Activated CD4-positive, alpha-beta T cell treated with anti-CD3 and anti-CD28 coated beads, Interleukin-2, amount 10 ng/mL, durations not matched to agents 24 days and 14 days (primary cell): ENCODE results near the gene TNP1. TPM values are rescaled to one million over a fixed set of nuclear protein-coding genes. Genes with fewer than 3 reads are reported as not detected.
A peak's percentile ranks its signal among the peaks of the same experiment; 100 is the strongest.

Experiments
- DNase-seq: peaks from one replicate; pipeline ENCODE4 v3.0.0; 2022
- H3K27ac Mint-ChIP-seq: one replicate; pipeline ENCODE4 v1.8.0; 2022; ENCODE audit warnings: mild to moderate bottlenecking, mixed read lengths
- H3K27me3 Mint-ChIP-seq: one replicate; pipeline ENCODE4 v1.8.0; 2022; ENCODE audit warnings: mixed read lengths
- H3K36me3 Mint-ChIP-seq: one replicate; pipeline ENCODE4 v1.8.0; 2022; ENCODE audit warnings: low read depth, mild to moderate bottlenecking, mixed read lengths
- H3K4me1 Mint-ChIP-seq: one replicate; pipeline ENCODE4 v1.8.0; 2021; ENCODE audit warnings: mixed read lengths
- H3K4me3 Mint-ChIP-seq: one replicate; pipeline ENCODE4 v1.8.0; 2022; ENCODE audit warnings: mild to moderate bottlenecking, moderate library complexity, mixed read lengths
- H3K9me3 Mint-ChIP-seq: one replicate; pipeline ENCODE4 v1.8.0; 2021; ENCODE audit warnings: mixed read lengths
- intact Hi-C: fragments of 100-400 bp; cut with micrococcal nuclease; formaldehyde crosslinking; loops from one replicate; pipeline ENCODE4 v1.15.1; 2023
- total RNA-seq: library from RNA; stranded (reverse); gene quantifications from 2 replicates; pipeline ENCODE4 v1.2.3, GENCODE V29; 2022

Gene TNP1
- total RNA-seq, 1 donor from 2014 or later = not detected

DNA sequence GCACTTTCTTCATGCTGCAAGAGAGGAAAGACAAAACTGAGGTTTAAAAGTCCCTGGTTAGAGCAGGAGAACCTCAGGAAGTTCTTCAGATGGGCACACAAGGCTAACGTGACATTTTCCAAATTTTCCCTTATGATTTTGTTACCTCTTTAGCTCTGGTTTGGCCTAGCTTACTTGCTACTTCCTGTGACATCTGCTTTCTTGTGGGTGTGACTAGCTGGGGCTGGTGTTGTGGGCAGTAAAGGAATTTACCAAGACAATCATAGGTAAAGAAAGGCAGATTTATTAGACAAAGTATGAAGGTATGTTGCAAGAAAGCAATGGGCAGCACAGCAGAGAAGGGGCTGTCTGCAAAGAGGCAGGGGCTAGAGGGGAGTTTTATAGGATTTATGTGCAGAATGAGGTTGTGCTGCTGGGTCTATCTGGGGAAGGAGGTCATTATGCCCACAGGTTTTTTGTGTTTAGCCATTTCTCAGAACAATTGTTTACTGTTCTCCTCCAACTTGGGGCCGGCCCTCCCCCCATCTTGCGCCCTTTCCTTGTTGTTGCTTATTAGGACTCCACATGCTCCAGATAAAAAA is 6.7 kb upstream of the TNP1 start:
- peaks cover 12% of the 10 kb centered on the region for H3K9me3 Mint-ChIP-seq
- peaks cover 1% of the 10 kb centered on the region for H3K36me3 Mint-ChIP-seq
- no peaks in the 10 kb centered on the region for H3K27me3 Mint-ChIP-seq
- peak overlapping the region; percentile 34 for H3K27ac Mint-ChIP-seq
- H3K4me3 Mint-ChIP-seq = peak overlapping the region; percentile 24
- peak; percentile 67 for DNase-seq
- intact Hi-C loops = loop anchor here (1.0 kb wide), 1 partner anchor 8 kb away; no protein-coding TSS in a partner anchor
- peaks cover 31% of the 10 kb centered on the region for H3K4me1 Mint-ChIP-seq

DNA sequence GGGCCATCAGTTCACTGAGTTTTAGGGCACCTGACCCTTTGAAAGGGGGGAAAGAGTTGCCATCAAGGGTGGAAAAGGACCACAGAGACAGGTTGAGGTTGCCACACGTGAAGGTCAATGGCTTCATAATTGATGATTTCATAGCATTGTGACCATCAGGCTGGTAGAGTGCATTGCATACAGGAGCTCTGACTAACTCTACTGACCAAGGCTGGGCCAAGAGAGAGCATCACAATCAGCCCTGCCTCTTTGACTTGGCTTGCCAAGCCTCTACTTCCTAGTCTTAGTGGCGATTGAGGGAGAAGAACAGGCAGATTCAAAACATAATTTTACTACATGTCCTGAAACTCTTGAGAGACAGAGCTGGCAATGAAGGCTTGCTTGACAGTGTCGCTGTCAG is 5.8 kb upstream of the TNP1 start:
- Mint-ChIP-seq H3K27me3 (peaks cover 2% of the 10 kb centered on the region), H3K4me1 (peaks cover 36% of the 10 kb centered on the region)
- intact Hi-C loops = loop anchor here (1.0 kb wide), 1 partner anchor 7 kb away; no protein-coding TSS in a partner anchor

GRCh38 chr2:216863946-216864345 is 4.1 kb upstream of the TNP1 start:
- H3K9me3 Mint-ChIP-seq = peaks cover 12% of the 10 kb centered on the region
- intact Hi-C loops = no loop called here
- peaks cover 3% of the 10 kb centered on the region for H3K36me3 Mint-ChIP-seq
- H3K27ac Mint-ChIP-seq = no peak overlapping the region
- no peak for DNase-seq
- peaks cover 43% of the 10 kb centered on the region for H3K4me1 Mint-ChIP-seq
- no peak overlapping the region for H3K4me3 Mint-ChIP-seq
- H3K27me3 Mint-ChIP-seq = peaks cover 2% of the 10 kb centered on the region

More for the DNA sequence above, 5.8 kb upstream of the TNP1 start:
- Mint-ChIP-seq H3K9me3 (peaks cover 11% of the 10 kb centered on the region), H3K4me3 (no peak overlapping the region), H3K36me3 (peaks cover 3% of the 10 kb centered on the region), H3K27ac (peak overlapping the region; percentile 22)
- no peak for DNase-seq

DNA sequence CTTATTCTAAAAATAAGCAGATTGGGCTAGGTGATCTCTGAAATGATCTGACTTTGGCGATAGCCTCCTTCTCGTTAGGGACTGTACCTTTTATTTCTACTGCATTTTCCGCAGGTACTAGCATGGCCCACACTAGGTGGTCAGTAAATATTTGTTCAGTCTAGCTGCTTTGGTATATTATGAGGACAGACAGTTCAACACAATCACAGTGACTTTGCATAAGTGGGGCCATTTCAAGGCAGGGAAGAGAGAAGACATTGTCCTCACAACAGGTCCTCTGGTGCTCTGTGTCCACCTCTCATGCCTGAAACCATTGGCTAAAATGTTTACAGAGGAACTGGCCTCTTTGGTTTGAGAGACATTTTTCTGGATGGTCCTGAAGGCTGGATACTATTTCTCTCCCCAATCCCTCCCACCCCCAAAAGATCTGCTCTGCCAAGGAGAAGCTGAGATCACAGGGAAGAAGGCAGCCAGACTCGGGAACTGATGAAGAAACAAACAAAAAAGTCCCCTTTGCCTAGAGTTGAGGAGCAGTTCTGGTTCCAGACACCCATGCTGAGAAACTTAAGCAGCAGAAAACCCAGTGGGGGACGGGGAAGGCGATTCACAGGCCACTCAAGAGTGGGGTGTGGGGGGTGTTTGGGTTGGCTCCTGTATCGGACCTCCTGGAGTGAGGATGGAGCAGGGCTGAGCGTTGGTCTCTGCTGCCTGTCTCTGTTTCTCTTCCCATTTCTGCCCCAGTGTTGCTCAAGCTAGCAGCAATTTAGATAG is 2.9 kb upstream of the TNP1 start:
- no peak for DNase-seq
- H3K4me3 Mint-ChIP-seq = no peak overlapping the region
- H3K27me3 Mint-ChIP-seq = peaks cover 2% of the 10 kb centered on the region
- intact Hi-C loops = no loop called here
- peaks cover 3% of the 10 kb centered on the region for H3K36me3 Mint-ChIP-seq
- no peak overlapping the region for H3K27ac Mint-ChIP-seq
- H3K9me3 Mint-ChIP-seq = peaks cover 12% of the 10 kb centered on the region
- H3K4me1 Mint-ChIP-seq = peaks cover 48% of the 10 kb centered on the region

DNA sequence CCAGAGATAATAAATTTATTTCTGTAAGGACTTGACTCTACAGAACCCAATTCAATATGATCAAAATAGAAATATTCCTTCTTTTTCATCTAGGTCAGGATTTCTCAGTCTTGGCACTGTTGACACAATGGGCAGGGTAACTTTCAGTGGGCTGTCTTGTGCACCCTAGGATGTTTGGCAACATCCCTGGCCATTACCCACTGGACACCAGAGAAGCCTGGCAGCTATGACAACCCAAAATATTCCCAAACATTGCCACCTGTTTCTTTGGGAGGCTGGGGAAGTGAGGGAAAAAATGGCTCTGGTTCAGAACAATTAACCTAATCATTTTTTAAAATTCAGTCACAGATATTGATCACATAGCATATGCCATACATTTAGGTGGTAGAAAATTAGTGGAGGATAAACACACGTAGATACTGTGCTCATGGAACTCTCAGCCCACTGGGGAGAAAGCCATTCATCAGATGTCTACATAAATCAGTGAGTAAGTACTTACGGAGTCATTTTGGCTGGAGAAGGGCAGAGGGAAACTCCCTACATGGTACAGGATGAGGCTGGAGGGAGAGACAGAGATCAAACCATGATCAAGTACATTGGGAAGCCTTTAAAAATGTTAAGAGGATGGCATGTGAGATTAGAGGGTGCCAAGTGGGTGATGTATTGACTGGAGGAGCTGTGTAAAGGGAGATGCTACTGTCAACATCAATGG is 718 bp upstream of the TNP1 start:
- H3K27me3 Mint-ChIP-seq = peaks cover 2% of the 10 kb centered on the region
- H3K27ac Mint-ChIP-seq = no peak overlapping the region
- intact Hi-C loops = no loop called here
- H3K9me3 Mint-ChIP-seq = peaks cover 12% of the 10 kb centered on the region
- peaks cover 50% of the 10 kb centered on the region for H3K4me1 Mint-ChIP-seq
- H3K36me3 Mint-ChIP-seq = peaks cover 2% of the 10 kb centered on the region
- H3K4me3 Mint-ChIP-seq = no peak overlapping the region
- no peak for DNase-seq

DNA sequence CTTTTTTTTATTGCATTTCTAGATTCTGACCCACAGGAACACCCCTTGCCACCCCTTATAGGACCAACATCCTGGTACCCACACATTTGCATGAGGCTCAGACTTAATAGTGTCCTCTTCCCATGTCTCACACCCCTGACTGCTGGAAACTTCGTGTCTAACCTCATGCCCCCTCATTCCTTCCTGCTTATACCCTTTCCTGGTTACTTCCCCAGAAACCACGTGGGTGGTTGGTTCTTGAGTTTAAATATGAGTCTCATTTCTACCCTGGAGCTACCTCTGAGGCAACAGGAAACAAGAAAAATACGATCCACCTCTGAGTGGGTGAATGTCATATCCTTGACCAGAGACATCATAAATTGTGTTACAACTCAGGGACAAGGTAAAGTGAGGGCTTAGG is 1.6 kb downstream of the TNP1 start:
- H3K4me1 Mint-ChIP-seq = peaks cover 44% of the 10 kb centered on the region
- peak; percentile 69 for DNase-seq

DNA sequence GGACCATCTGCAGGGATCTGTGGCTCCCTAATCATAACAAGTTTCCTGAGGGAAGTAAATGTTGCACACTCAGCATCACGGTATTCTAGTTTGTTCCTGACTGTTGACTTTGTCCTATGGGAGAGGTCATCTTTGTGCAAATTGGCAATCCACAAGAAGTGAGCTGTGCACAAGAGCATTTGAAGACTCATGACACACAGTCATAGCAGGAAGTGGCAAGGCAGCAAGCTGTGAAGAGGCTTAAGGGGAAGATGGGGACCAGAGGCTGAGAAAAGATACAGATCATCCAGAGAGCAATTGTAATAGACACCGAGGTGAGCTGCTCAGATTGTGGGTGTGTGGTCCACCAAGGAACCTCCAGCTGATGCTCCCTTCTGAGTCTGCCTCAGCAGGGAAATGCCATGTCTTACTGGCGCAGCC is 2.7 kb downstream of the TNP1 start:
- DNase-seq = peak; percentile 79
- Mint-ChIP-seq H3K36me3 (peaks cover 2% of the 10 kb centered on the region), H3K27ac (peak overlapping the region; percentile 29), H3K9me3 (peaks cover 15% of the 10 kb centered on the region), H3K4me1 (peaks cover 44% of the 10 kb centered on the region), H3K27me3 (peaks cover 2% of the 10 kb centered on the region), H3K4me3 (no peak overlapping the region)
- intact Hi-C loops = loop anchor here (1.0 to 5.0 kb wide), 3 partner anchors 165 to 305 kb away; no protein-coding TSS in a partner anchor

More for the DNA sequence above, 1.6 kb downstream of the TNP1 start:
- H3K27ac Mint-ChIP-seq = peak overlapping the region; percentile 89
- peaks cover 15% of the 10 kb centered on the region for H3K9me3 Mint-ChIP-seq
- H3K4me3 Mint-ChIP-seq = peak overlapping the region; percentile 55
- intact Hi-C loops = loop anchor here (1.0 to 5.0 kb wide), 6 partner anchors 8 to 365 kb away; no protein-coding TSS in a partner anchor
- H3K27me3 Mint-ChIP-seq = peaks cover 2% of the 10 kb centered on the region
- peaks cover 2% of the 10 kb centered on the region for H3K36me3 Mint-ChIP-seq

DNA sequence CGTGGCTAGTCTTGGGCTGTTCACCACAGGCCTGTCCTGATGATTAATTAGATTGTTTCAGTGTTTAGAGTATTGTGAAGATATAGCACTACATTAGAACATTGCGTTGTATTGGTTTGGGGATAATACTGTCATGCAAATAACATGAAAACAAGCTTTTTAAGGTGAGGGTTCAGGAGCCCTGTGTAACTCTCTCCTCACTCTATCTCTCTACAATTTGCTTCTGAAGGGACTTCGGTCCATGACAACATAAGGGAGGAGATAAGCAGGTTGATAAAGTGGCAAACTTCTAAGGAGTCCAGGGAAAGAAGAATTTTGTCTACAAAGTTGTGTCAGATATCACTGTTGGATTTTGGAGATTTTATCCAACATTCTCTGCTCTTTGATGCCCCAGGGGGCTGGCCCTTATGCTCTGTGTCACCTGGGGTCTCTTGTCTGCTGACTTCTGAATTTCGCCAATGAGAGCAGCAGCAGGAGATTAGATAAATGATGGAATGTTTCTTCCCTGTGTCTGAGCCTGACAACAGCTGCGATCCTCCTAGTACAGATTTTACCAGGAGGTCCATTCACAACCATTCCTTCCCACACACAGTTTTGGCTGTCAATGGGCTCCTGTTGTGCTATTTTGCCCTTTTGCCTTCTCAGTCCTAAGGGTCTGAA is 3.3 kb downstream of the TNP1 start:
- Mint-ChIP-seq H3K4me3 (no peak overlapping the region), H3K9me3 (peaks cover 10% of the 10 kb centered on the region), H3K27ac (peak overlapping the region; percentile 29), H3K27me3 (peaks cover 2% of the 10 kb centered on the region), H3K36me3 (peaks cover 2% of the 10 kb centered on the region), H3K4me1 (peaks cover 45% of the 10 kb centered on the region)
- intact Hi-C loops = loop anchor here (1.0 to 5.0 kb wide), 3 partner anchors 164 to 306 kb away; no protein-coding TSS in a partner anchor
- no peak for DNase-seq

- intact Hi-C loops = loop anchor here (5.0 kb wide), 2 partner anchors 163 to 307 kb away; no protein-coding TSS in a partner anchor
- Mint-ChIP-seq H3K27ac (no peak overlapping the region), H3K9me3 (peaks cover 3% of the 10 kb centered on the region), H3K36me3 (no peaks in the 10 kb centered on the region), H3K27me3 (no peaks in the 10 kb centered on the region), H3K4me1 (peaks cover 44% of the 10 kb centered on the region), H3K4me3 (no peak overlapping the region)
- DNase-seq = no peak
Measured at GRCh38 chr2:216855605-216856004, 4.3 kb downstream of the TNP1 start.

GRCh38 chr2:216855079-216855478 is 4.8 kb downstream of the TNP1 start:
- no peaks in the 10 kb centered on the region for H3K36me3 Mint-ChIP-seq
- H3K27ac Mint-ChIP-seq = no peak overlapping the region
- H3K9me3 Mint-ChIP-seq = peaks cover 3% of the 10 kb centered on the region
- H3K4me3 Mint-ChIP-seq = no peak overlapping the region
- H3K4me1 Mint-ChIP-seq = peaks cover 46% of the 10 kb centered on the region
- DNase-seq = no peak
- H3K27me3 Mint-ChIP-seq = no peaks in the 10 kb centered on the region
- intact Hi-C loops = loop anchor here (5.0 kb wide), 2 partner anchors 163 to 307 kb away; no protein-coding TSS in a partner anchor

DNA sequence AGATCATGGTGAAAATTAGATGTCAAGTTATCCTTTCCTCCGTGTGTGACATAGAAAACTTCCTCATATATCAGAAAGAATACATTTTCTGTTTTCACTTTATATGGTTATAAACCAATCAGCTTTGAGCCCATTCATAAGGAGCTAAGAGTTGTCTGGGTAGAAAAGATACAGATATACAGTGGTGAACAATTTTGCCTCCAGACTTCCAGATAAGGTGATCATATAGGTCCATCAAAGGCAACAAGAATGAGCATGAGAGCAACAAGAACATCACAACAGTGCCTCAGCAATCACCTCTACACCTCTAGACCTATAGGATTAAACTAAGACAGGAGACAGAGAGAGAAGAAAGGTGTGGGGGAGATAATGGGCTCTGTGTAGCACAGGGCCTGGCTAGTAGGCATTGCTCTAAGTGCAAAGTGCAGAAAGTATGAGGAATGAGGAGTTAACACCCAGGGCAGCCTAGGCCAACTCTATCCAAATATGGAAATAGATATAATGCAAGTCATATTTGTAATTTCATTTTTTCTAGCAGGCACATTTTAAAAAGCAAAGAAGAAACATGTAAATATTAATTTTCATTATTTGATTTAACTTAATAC is 8.3 kb downstream of the TNP1 start:
- Mint-ChIP-seq H3K27me3 (no peaks in the 10 kb centered on the region), H3K9me3 (peaks cover 3% of the 10 kb centered on the region), H3K4me3 (no peak overlapping the region), H3K27ac (peak overlapping the region; percentile 0), H3K4me1 (peaks cover 20% of the 10 kb centered on the region), H3K36me3 (no peaks in the 10 kb centered on the region)
- intact Hi-C loops = no loop called here
- no peak for DNase-seq

DNA sequence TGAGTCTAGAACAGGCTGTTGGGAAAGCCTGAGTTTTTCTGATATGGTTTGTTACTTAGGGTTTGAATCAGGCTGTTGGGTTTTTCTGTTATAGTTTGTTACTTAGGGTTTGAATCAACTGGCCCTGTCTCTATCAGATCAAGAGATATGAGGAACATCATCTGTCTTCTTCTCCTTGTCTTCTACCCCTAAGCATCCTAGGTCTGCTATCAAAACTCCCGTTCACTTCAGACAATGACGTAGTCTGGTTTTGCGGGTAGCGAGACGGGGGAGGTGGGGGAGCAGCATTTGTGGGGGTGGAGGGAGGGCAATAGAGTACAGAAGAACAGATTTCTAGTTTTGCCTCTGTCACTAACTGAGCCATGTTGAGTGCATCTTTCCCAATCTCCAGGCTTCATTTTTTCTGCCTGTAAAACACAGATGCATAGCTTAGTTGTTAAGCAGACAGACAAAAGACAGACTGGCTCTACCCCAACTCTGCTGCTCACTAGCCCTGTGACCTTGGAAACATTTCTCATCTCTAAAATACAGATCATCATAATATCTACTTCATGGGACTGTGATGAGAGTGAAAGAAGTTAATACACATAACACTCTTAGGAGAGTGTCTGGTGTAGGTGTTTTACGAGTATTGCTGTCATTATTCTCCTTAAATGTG is 9.1 kb downstream of the TNP1 start:
- Mint-ChIP-seq H3K4me3 (no peak overlapping the region), H3K36me3 (no peaks in the 10 kb centered on the region), H3K27ac (peak overlapping the region; percentile 76), H3K4me1 (peaks cover 14% of the 10 kb centered on the region), H3K9me3 (peaks cover 3% of the 10 kb centered on the region), H3K27me3 (no peaks in the 10 kb centered on the region)
- intact Hi-C loops = loop anchor here (1.0 kb wide), 1 partner anchor 8 kb away; no protein-coding TSS in a partner anchor
- DNase-seq = peak; percentile 69
